Placental epithelial cell (primary cell): ENCODE measurements around the gene ANAPC15. TPM values are rescaled to one million over a fixed set of nuclear protein-coding genes. Genes with fewer than 3 reads are reported as not detected.

ENCODE experiments used
- small RNA-seq: library from RNA; depleted of rRNA; stranded (forward); fragments of <200 nt; gene quantifications from one replicate; pipeline ENCODE3, GENCODE V24; 2012
- total RNA-seq: library from RNA; depleted of rRNA; stranded (reverse); fragments of >200 nt; gene quantifications from 2 replicates; pipeline ENCODE4 v1.2.3, GENCODE V29; 2012

The ANAPC15 gene
- 30.6 and 39.8 TPM in 2 replicates for total RNA-seq

DNA sequence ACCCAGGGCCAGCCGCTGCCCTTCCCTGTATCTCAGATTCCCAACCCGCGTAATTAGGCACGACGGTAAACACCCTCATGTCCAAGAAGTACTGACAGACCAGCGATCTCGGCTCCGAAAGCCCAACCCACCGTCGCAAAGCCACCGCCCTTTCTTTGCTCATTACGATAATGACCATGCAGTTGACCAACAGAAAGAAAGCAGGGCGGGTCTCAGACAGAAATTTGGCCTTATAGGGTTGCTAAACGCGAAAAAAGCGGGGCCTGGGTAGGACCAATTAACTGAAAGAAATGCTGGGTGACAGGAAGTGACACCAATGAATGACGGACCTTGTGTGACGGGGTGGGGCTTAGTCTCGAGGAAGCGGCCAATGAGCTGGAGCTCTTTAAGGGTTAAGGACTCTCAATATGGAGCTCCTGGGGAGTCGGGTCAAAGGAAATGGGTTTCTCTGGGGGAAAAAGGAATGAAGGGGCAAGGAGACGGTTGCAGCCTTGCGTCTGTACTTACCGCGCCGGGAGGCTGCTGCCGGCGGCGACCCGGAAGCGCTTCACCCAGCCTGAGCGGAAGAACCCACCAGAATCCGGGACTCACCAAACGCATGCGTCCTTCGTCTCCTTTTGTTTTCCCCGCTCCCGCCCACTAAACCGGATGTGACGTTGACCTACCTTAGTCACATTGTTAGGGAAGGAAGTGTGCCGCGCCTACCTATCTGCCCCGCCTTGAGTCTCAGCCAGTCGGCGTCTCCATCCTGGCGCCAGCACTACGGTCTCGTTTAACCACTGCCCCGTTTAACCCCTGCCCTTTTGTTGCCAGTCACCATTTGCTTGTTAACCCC, at the start of gene ANAPC15:
Gene ANAPC15, minus strand, starts transcription at position 553 of the 835 bp plus-strand sequence. CDS start 1,419 bp downstream, outside the sequence.

DNA sequence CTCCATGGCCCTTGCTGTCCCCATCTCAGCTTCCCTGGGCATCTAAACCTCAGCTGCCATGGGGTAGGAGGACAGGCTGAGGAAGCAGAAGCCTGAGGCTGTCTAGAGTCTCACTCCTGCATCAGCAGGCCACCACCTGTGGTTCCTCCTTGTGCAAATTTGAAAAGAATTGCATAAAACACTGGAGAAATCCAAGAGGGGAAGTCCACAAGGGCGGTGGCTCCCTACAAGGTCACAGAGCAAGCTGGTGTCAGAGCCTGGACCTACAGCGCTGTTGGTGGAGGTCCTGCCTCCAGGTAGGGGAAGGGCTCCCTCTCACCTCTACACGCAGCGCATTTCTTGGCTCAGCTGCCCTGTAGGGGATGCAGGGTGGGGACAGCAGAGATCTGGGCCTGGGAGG, 23.0 kb upstream of the ANAPC15 start, which contains the start of gene FOLR3:
Gene FOLR3, plus strand, starts transcription at position 253 of the 400 bp plus-strand sequence. CDS start 228 bp downstream, outside the sequence.

DNA sequence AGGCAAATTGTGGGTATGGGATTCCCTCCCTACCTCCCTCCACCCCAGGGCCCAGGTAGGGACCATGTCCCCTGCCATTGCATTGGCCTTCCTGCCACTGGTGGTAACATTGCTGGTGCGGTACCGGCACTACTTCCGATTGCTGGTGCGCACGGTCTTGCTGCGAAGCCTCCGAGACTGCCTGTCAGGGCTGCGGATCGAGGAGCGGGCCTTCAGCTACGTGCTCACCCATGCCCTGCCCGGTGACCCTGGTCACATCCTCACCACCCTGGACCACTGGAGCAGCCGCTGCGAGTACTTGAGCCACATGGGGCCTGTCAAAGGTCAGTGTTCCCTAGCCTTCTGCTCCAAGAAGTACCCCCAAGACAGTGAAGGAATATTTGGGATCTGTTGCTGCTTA, 6.6 kb downstream of the ANAPC15 start, which contains the start of gene TOMT:
Gene TOMT, plus strand, starts transcription at position 37 of the 400 bp plus-strand sequence. Its CDS starts 28 bp downstream, at position 65.

DNA sequence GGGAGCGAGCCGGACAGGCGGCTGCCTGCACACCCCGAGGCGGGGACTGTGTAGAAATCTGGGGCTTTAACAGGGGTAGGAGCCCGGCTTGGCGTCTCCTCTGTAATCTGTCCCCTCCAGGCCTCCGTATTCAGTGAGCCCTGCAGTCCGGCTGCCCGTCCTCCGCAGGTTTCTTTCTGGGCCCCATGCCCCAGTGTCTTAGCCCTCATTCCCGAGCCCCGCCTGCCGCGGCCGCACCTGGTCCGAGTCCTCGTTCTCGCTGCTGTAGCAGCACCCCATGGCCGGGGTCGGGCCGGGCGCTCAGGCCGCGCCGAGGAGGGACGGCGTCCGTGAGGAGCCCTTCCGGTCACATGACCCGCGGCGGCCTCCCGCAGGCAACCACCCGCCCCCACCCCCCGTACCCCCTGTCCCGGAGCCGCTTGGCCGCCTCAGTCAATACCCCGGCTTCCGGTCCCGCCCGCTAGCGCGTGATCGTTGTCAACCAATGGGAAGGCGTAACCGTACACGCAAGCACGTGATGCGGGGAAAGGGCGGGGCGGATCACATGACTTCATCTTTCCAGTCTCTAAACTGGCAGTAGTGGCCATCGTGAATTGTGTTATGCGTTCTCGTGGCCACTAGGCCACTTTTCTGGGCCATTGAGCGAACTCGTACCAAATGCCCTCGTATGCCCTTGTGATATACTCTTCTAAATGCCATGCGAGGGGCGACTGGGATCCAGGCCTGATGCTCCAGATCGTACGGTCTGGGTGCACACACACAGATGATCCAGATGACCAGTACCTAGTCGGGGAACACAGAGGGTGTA, 9.3 kb downstream of the ANAPC15 start, which contains the start of gene LAMTOR1:
Gene LAMTOR1, minus strand, starts transcription at position 352 of the 808 bp plus-strand sequence. Its CDS starts 73 bp downstream, at position 279.

DNA sequence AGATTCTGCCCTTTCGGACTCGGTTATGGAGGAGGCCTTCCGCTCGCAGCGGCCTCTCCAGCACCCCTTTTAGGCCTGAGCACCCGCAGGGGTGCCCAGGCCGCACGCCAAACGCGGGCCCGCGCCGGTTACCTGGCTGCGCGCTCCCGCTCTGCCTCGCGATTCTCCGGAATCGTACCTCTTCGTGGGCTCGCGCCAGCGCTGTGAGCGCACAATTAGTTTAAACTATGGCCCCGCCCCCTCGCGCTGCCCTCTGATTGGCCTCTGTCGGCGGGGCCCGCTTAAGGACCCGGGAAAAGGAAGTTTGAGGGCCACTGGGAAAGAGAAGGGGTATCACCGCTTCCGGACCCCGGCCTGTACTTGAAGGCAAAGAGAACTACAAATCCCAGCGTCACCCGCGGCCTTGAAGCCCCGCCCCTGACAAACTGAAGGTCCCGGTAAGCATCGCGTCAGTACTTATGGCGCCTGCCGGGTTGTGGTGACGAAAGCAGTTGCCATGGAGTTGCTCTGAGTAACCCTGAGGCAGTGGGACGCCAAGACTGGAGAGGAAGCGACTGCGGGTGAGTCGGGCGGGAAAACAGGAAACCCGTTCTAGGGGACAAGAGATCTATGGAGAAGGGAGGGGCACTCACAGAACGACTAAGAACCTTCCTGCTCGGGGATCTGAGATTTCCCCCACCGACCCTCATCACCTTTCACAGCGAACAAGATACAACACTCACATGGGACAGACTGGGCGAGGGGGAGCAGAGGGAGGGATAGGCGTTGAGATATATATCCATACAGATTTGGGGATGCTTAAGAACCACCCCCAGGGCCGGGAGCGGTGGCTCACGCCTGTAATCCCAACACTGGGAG, 31.9 kb downstream of the ANAPC15 start, which contains the start of the genes LRRC51 and NUMA1:
Gene LRRC51, plus strand, starts transcription at position 525 of the 858 bp plus-strand sequence. CDS start 8,234 bp downstream, outside the sequence.
Gene NUMA1, minus strand, starts transcription at position 217 of the 858 bp plus-strand sequence. CDS start 44,599 bp downstream, outside the sequence.

Small RNA genes within 50 kb of the gene (small RNA-seq; reads per million reads assigned to genes)
- 0.37 reads per million, percentile 15 among the genes with 10 or more reads in this experiment for gene MIR3165

Other genes starting within 250 kb of the ANAPC15 start
- gene DEFB131B, start 234.2 kb downstream of the ANAPC15 start, total RNA-seq = not detected in 2 replicates
- gene XNDC1N, start 184.1 kb downstream of the ANAPC15 start, total RNA-seq = 9.2 and 28.3 TPM in 2 replicates
- gene RNF121, start 183.6 kb downstream of the ANAPC15 start, total RNA-seq = 37.3 and 51.7 TPM in 2 replicates
- 6.3 and 7.9 TPM in 2 replicates for gene IL18BP, start 113.8 kb downstream of the ANAPC15 start, total RNA-seq
- 212 and 227 TPM in 2 replicates for gene NUMA1, start 32.2 kb downstream of the ANAPC15 start, total RNA-seq
- gene LRRC51, start 31.8 kb downstream of the ANAPC15 start, total RNA-seq = 11.2 and 12.2 TPM in 2 replicates
- 80.9 and 136 TPM in 2 replicates for gene LAMTOR1, start 9.4 kb downstream of the ANAPC15 start, total RNA-seq
- not detected in 2 replicates for gene TOMT, start 6.8 kb downstream of the ANAPC15 start, total RNA-seq
- gene FOLR3, start 23.0 kb upstream of the ANAPC15 start, total RNA-seq = 2.3 and 2.4 TPM in 2 replicates
- gene FOLR1, start 79.4 kb upstream of the ANAPC15 start, total RNA-seq = 5.9 and 7.1 TPM in 2 replicates
- gene FOLR2, start 104.1 kb upstream of the ANAPC15 start, total RNA-seq = not detected in 2 replicates
- 222 and 289 TPM in 2 replicates for gene INPPL1, start 112.1 kb upstream of the ANAPC15 start, total RNA-seq
- 0.39 TPM in 1 of 2 replicates, not detected in the other for gene PHOX2A, start 131.5 kb upstream of the ANAPC15 start, total RNA-seq